ENCODE data around the gene CASD1. TPM values are rescaled to one million over a fixed set of nuclear protein-coding genes. Genes with fewer than 3 reads are reported as not detected.

CASD1 gene
- total and polyA plus RNA-seq, 10 of the 15 experiments (the other 5 are each of a cell fraction or from before 2014, with no cell fraction given) = 4.0 to 18.6 (median 10.7) TPM

- BruUV-seq (replicated peaks) = no TSS peak
- Histone ChIP-seq H3K9me3 (replicated peaks; ENCODE audit: control insufficient read depth, insufficient read depth, low read length) (no peaks in the 10 kb centered on the region), H4K20me1 (ENCODE audit: control insufficient read depth, insufficient read depth) (no peaks in the 10 kb centered on the region), H3K79me2 (ENCODE audit: control insufficient read depth, insufficient read depth, low read length) (peaks cover 19% of the 10 kb centered on the region), H3K4me2 (ENCODE audit: control insufficient read depth, insufficient read depth) (no peak overlapping the region), H3K27ac (ENCODE audit: control insufficient read depth, insufficient read depth) (no peak overlapping the region), H3K27me3 (replicated peaks in 1 of 2; ENCODE audit: control insufficient read depth in 2 of 2, insufficient read depth in 2 of 2, low read length in 1 of 2) (no peaks in the 10 kb centered on the region), H3K4me3 (no peak overlapping the region), H3K4me1 (ENCODE audit: control insufficient read depth, insufficient read depth, low read length) (peaks cover 14% of the 10 kb centered on the region), H2AFZ (ENCODE audit: control insufficient read depth, low read depth, low read length) (no peak overlapping the region), H3K9ac (ENCODE audit: control insufficient read depth, insufficient read depth, low read length) (no peak overlapping the region), H3K36me3 (ENCODE audit: control insufficient read depth in 2 of 2, insufficient read depth in 2 of 2, low read length in 1 of 2) (no peaks in the 10 kb centered on the region)
- intact Hi-C loops (cut with micrococcal nuclease; ENCODE audit: unreplicated experiment) (no loop called here), in situ Hi-C loops (cut with MboI) (no loop called here)
- ATAC-seq (no peak), FAIRE-seq (no peak), DNase-seq (ENCODE audit: low read depth, low spot score) (no peak)
- SMC1A ChIA-PET (ENCODE audit: uncharacterized antibody, unreplicated experiment) = no interaction called here
- TF ChIP-seq CEBPZ (IDR thresholded peaks at IDR 0.05; ENCODE audit: low read depth, low read length) (no peak), PKNOX1 (IDR thresholded peaks at IDR 0.05) (peak; percentile 50; the same call in 1 of the 2 replicates), RAD21 (IDR thresholded peaks at IDR 0.05; ENCODE audit: insufficient read depth, low read depth, low read length) (no peak), EZH2 (IDR thresholded peaks at IDR 0.05; ENCODE audit: borderline replicate concordance, control insufficient read depth, low read depth, low read length) (no peak), GABPA (IDR thresholded peaks at IDR 0.05; ENCODE audit: low read depth) (no peak), ATF7 (IDR thresholded peaks at IDR 0.05; ENCODE audit: low read depth) (peak; percentile 46), USF2 (IDR thresholded peaks at IDR 0.05; ENCODE audit: borderline replicate concordance, low read depth, low read length) (no peak), PBX3 (IDR thresholded peaks at IDR 0.05; ENCODE audit: insufficient replicate concordance, low read depth, low read length) (no peak)
- CTCF ChIA-PET = no interaction called here
- RAD21 ChIA-PET (ENCODE audit: unreplicated experiment) = no interaction called here
- POLR2A ChIA-PET = no interaction called here
Measured at GRCh38 chr7:94507962-94508361, 1.6 kb upstream of the CASD1 start.

Measured in GM12878 (cell line).